HG03139 (cell line): ENCODE results near the gene CCM2L.

Source experiments
- ATAC-seq: cut with Tn5 transposase; IDR thresholded peaks from one replicate; pipeline ENCODE4 v1.9.1; 2021; ENCODE audit not compliant: unreplicated experiment

CCM2L gene

GRCh38 chr20:32010101-32010500 is at the start of gene CCM2L:
Gene CCM2L (plus strand): TSS chr20:32010438. CDS start chr20:32010455, 17 bp downstream.
- no peak for ATAC-seq

DNA sequence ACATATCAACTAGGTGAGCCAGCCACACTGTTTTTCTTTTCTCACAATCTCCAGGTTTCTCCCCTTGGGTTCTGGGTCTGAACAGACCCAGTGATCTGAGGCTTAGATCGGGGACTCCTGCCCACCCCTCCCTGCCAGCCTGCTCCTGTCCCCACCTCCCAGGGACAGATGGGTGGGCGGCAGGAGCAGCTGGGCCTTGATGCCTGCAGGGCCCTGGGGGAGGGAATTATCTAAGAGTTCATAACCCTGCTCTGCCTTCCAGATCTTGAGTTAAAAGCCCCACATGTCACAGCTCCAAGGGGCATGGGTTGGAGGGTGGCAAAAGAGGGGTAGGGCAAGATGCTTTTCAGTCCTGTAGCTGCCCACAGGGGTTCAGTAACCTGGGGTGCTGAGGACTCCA is 47.5 kb upstream of the CCM2L start:
- ATAC-seq, result no peak

- ATAC-seq, result no peak
Measured at GRCh38 chr20:31963889-31964288, 46.3 kb upstream of the CCM2L start.

GRCh38 chr20:31966991-31967655 is 43.1 kb upstream of the CCM2L start:
- ATAC-seq, result no peak

- no peak for ATAC-seq
Measured at GRCh38 chr20:31967830-31968249, 42.4 kb upstream of the CCM2L start, which contains the start of gene XKR7. Gene XKR7 (plus strand): TSS chr20:31968151. CDS start chr20:31968176, 25 bp downstream.

DNA sequence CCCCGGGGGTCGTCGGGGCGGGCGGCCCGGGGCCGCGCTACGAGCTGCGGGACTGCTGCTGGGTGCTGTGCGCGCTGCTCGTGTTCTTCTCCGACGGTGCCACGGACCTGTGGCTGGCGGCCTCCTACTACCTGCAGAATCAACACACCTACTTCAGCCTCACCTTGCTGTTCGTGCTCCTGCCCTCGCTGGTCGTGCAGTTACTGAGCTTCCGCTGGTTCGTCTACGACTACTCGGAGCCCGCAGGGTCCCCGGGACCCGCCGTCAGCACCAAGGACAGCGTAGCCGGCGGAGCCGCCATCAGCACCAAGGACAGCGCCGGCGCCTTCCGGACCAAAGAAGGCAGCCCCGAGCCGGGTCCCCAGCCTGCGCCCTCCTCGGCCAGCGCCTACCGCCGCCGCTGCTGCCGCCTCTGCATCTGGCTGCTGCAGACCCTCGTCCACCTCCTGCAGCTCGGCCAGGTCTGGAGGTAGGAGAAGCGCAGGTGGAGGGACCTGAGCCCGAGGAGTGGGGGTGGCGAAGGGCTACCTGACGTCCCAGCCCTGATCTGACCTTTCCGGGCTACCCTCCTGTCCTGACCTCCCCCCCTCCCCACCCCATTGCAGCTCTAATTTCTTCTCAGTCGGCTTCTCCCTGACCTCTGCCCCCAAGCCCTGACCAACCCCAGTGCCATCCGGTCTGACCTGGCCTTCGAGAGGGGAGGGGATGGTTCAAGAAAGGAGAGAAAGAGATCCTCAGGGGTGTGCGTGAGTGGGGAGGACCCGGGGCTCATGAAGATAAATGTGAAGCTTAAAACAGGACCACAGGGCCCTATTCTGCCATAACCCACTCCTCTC is 41.7 kb upstream of the CCM2L start:
- no peak for ATAC-seq

DNA sequence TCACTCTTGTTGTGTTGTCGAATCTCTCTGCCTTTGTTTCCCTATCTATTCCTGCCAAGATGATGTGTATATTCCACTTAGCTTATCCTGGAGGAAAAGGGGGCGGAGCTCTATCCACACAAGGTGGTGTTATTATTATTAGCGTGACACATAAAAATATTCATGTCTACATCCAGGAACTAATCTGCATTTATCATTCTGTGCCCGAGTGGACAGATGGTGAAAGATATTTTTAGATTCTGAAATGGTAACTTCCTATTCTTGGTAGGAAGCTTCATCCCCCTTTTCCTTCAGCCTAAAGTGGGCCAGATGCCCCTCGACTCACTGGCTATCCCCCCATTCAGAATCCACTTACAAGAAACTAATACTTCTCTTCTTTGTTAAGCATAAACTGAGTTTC is 40.2 kb upstream of the CCM2L start:
- ATAC-seq, result no peak

GRCh38 chr20:31972471-31973021 is 37.7 kb upstream of the CCM2L start:
- no peak for ATAC-seq

DNA sequence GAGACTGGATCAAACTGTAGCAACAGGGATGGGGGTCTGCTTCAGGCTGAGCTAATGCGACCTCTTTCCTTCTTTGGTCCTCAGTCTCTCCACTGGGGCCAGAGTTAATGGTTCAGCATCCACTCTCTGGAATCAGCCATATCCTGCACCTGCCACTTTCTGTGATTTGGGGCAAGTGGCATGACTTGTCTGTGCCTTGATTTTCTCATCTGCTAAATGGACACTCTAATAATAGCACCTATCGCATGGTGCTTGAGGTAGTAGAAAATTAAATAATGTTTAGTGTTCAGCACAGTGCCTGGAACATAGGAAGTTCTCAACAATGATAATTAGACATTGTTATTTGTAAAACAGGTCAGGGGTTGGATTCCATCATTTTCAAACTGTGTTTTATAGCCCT is 35.9 kb upstream of the CCM2L start:
- no peak for ATAC-seq

DNA sequence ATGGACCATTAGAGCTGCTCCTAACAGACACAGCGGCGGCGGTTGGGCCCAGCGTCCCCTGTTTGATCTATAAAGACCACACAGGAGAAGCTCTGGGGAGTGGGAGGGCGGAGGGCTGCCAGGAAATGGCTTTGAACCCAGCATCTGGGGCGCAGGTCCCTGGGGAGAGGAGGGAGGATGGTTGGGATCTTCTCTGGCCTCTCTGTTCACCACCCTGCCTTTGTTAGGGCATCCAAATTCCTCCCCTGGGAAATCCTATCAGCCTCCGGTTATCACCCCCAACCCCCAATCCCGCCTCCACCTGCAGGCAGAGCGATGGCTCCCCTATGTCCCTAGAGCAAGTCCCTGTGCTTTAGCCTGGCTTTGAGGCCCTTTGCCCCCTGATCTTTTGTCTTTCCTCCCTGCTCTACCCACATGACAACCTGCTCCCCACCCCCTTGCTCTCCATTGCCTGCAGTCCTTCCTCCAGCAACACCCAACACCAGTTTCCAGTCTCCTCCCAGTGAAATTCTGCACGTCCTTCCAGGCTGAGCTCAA is 35.2 kb upstream of the CCM2L start:
- no peak for ATAC-seq

DNA sequence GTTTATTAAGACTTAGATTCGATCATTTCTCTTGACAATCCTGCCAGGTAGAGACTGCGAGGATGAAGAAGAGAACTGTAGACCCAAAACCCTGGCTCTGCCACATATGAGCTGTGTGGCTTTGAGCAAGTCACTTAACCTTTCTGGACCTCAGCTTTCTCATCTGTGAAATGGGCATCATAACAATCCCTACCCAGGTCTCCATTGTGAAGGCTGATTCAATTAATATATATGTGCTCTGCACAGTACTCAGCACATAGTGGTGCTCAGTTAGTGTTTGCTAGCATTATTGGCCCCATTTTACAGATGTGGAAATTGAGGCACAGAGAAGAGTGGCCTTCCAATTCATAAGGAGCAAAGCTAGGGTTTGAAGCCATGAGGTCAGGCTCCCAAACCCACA is 34.4 kb upstream of the CCM2L start:
- ATAC-seq, result no peak

DNA sequence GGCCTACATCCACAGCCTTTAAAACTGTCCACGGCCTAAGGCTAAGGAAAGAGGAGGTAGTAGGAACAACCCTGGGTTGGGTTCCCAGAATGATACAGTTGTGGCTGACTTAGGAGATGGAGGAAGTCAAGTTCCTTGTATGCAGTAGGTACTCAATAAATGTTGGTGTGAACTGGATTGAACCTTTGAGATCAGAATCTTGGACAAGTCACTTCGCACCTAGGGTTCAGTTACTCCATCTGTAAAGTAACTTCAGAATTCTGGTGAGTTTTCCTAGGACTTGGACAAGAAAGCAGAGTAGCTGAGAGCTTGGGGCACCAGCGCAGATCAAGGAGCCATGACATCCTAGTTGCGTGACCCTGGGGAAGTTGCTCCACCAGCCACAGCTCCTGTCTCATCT is 33.2 kb upstream of the CCM2L start:
- ATAC-seq, result no peak

DNA sequence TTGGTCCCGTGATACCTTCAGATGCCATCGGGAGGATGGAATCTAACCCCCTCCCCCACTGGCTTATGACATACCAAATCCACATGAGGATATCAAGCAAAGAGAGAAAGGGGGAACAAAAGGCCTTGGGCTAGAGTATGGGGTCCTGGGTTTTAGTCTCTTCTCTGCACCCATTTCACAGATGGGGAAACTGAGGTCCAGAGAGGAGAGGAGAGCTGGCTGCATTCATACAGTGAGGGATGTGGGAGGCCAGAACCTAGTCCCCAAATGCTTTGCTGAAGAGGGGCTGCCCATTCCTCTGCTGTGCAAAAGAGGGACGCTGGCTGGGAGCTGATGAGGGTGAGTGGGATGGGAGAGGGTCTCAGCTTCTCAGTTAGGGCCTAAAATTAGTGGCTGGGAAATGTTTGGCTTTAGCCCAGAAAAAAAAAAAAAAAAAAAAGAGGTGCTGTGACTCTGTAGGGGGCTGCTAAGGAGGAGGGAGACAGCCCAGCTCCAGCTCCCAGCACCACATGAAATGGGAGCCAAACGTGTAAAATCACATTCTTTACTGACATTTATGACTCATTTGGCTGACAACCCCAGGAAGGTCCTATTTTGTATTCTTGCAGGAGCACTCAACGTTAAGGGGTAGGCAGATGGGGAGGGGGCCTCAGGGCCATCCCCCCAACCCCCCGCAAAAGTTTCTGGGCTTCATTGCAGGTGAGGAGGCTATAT is 30.4 kb upstream of the CCM2L start:
- no peak for ATAC-seq

GRCh38 chr20:31981784-31982183 is 28.5 kb upstream of the CCM2L start:
- no peak for ATAC-seq

GRCh38 chr20:31984981-31985471 is 25.2 kb upstream of the CCM2L start:
- no peak for ATAC-seq

- ATAC-seq, result no peak
Measured at GRCh38 chr20:31987744-31988143, 22.5 kb upstream of the CCM2L start.

DNA sequence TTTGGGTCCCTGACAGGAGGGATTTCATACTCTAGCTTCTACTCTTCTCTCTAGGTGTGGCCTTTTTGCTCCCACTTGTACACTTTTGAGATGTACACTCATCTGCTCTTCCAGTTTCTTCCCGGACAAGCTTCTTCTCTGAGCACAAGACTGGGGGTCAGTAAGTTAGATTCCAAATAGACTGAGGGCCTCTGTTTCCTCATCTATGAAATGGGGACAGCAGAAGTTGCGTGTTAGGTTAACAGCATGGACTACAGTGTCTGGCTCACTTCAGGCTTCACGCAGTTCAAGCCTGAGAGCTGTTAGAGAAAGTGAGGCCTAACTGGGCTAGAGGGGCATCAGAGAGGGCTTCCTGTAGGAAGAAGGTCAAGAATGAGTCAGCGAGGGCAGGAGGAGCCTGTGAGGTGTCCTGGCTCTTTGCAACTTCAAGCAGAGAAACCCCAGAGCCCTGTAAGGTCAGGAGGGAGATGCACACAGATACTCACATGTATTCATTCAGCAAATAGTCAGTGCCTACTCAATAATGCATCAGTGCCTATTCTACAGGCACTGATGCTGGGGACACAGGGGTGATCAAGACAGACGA is 21.7 kb upstream of the CCM2L start:
- ATAC-seq, result no peak

GRCh38 chr20:31989030-31989645 is 21.1 kb upstream of the CCM2L start:
- ATAC-seq, result no peak

DNA sequence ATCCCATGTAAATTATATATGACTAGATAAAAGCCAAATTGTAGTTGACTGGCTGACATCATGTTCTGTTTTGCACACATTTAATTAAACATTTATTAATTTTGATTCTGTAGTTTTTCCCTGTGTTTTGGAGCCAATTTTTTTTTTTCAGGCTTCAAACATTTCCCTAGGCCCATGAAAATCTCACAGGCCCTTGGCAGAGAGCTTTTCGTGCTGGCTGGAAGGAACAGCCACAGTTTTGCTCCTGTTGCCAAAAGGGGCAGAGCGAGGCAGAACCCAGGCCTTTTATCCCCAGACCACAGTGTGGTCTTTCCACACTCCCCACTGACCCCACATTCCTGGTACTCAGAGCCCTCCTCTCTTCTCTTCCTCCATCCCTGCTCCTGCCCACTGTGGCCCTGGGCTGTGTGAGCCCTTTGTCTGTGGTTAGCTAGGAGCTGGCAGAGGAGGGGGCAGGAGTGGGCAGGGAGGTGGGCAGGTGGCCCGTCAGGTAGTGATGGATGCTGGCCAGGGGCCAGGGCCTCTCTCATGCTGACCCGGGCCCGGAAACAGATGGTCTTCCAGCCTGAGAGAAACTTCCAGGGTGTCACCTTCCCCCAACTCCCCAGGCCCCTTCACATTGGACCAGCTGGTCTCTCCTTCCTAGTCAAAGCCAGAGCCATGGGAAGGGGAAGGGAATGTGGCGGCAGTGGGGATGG is 19.4 kb upstream of the CCM2L start:
- ATAC-seq, result no peak

GRCh38 chr20:31991339-31991705 is 18.9 kb upstream of the CCM2L start:
- no peak for ATAC-seq
